Lung (tissue), 12 donors: ENCODE data around the gene SPON1. TPM values are rescaled to one million over a fixed set of nuclear protein-coding genes. Genes with fewer than 3 reads are reported as not detected.

ENCODE experiments used
- ATAC-seq: fragments of 200-7000 bp; cut with Tn5 transposase; one replicate; pipeline ENCODE4 v1.9.1; 2020; ENCODE audit warnings: moderate number of reproducible peaks; ENCODE audit not compliant: insufficient read depth, low FRiP score
- DNase-seq, 3 donors: peaks; one replicate each; pipeline ENCODE4 v3.0.0-alpha.2; 2013 to 2017
- H3K27ac ChIP-seq, 2 donors: one replicate each; pipeline ENCODE4 v1.5.1; 2013; ENCODE audit warnings: mild to moderate bottlenecking in 2 of 2, moderate library complexity in 2 of 2, control low read depth in 1 of 2, inconsistent platforms in 1 of 2, low read depth in 1 of 2, low read length in 1 of 2
- H3K27me3 ChIP-seq, 3 donors: one replicate each; pipeline ENCODE4 v1.5.1; 2013; ENCODE audit warnings: low read length in 2 of 3; ENCODE audit not compliant: control insufficient read depth in 3 of 3, insufficient read depth in 3 of 3
- H3K36me3 ChIP-seq, 4 donors: one replicate each; pipeline ENCODE4 v1.5.1; 2013; ENCODE audit warnings: low read length in 4 of 4, mild to moderate bottlenecking in 1 of 4, moderate library complexity in 1 of 4; ENCODE audit not compliant: control insufficient read depth in 4 of 4, insufficient read depth in 4 of 4
- H3K4me1 ChIP-seq, 5 donors: one replicate each; pipeline ENCODE4 v1.5.1; 2013; ENCODE audit warnings: low read length in 5 of 5, mild to moderate bottlenecking in 2 of 5, moderate library complexity in 1 of 5; ENCODE audit not compliant: control insufficient read depth in 5 of 5, insufficient read depth in 5 of 5
- H3K4me3 ChIP-seq: one replicate; pipeline ENCODE4 v1.5.1; 2013; ENCODE audit warnings: mild to moderate bottlenecking, control low read depth, moderate library complexity
- H3K9ac ChIP-seq, 2 donors: one replicate each; pipeline ENCODE4 v1.5.1; 2013; ENCODE audit warnings: low read length in 2 of 2, control low read depth in 1 of 2; ENCODE audit not compliant: insufficient read depth in 1 of 2
- H3K9me3 ChIP-seq, 4 donors: one replicate each; pipeline ENCODE4 v1.5.1; 2013; ENCODE audit warnings: low read length in 3 of 4, mild to moderate bottlenecking in 1 of 4, moderate library complexity in 1 of 4; ENCODE audit not compliant: control insufficient read depth in 4 of 4, insufficient read depth in 3 of 4
- CTCF ChIP-seq: IDR thresholded peaks from 2 replicates; pipeline ENCODE4 v1.5.1; 2012; ENCODE audit warnings: mild to moderate bottlenecking; ENCODE audit errors: control extremely low read depth, extremely low read depth
- WGBS, 2 donors: extraction: QIAGEN DNeasy Blood & Tissue Kit; methylation state at CpG; one replicate each; pipeline ENCODE4 v1.1.7; 2013; 5-methylcytosine and 5-hydroxymethylcytosine counted together
- polyA plus RNA-seq, 2 donors: library from polyadenylated mRNA; stranded (reverse); fragments of 200-250 nt; gene quantifications; one replicate each; pipeline ENCODE4 v1.2.1, GENCODE V29; 2013
- total RNA-seq, 2 donors: library from RNA; depleted of rRNA in 1 of 2; stranded (reverse); fragments of >200 nt in 1 of 2; gene quantifications; one replicate each; pipeline ENCODE4 v1.2.1, GENCODE V29; 2014 to 2021
- donor health status: control.
- donor health status: control.
- donor health status: Bipolar disorder and iron deficiency.
- donor health status: healthy.
- donor health status: DM: yes; HTN: yes; CAD: no.

Gene SPON1
- total and polyA plus RNA-seq, 4 donors: 8.4 to 98.6 (median 59.9) TPM

- H3K27ac ChIP-seq: no peak overlapping the region
- no peak for ATAC-seq
- TF ChIP-seq CTCF: no peak
- H3K9me3 ChIP-seq: no peaks in the 10 kb centered on the region
- no peaks in the 10 kb centered on the region for H3K27me3 ChIP-seq
- no peak overlapping the region for H3K9ac ChIP-seq
- no peak overlapping the region for H3K4me3 ChIP-seq
- no peak for DNase-seq
- 54 to 73% methylated on average over 1 of the region's 1 CpG for whole genome bisulfite sequencing, 2 donors
- no peaks in the 10 kb centered on the region for H3K36me3 ChIP-seq
- no peaks in the 10 kb centered on the region for H3K4me1 ChIP-seq
Observed at GRCh38 chr11:14095882-14096281, 133.4 kb downstream of the SPON1 start.

GRCh38 chr11:14096606-14097005, 134.1 kb downstream of the SPON1 start:
- H3K27me3 ChIP-seq: no peaks in the 10 kb centered on the region
- no peak overlapping the region for H3K27ac ChIP-seq
- H3K9me3 ChIP-seq: no peaks in the 10 kb centered on the region
- no peak for TF ChIP-seq CTCF
- no peak overlapping the region for H3K9ac ChIP-seq
- no peaks in the 10 kb centered on the region for H3K36me3 ChIP-seq
- no peaks in the 10 kb centered on the region for H3K4me1 ChIP-seq
- ATAC-seq (no peak), DNase-seq (no peak)
- H3K4me3 ChIP-seq: no peak overlapping the region

GRCh38 chr11:14101388-14101787, 138.9 kb downstream of the SPON1 start:
- Histone ChIP-seq H3K9ac (no peak overlapping the region), H3K27ac (no peak overlapping the region), H3K36me3 (no peaks in the 10 kb centered on the region), H3K4me3 (no peak overlapping the region), H3K27me3 (no peaks in the 10 kb centered on the region), H3K4me1 (peaks cover 0 to 5% (median 0%) of the 10 kb centered on the region in 5 donors), H3K9me3 (no peaks in the 10 kb centered on the region)
- DNase-seq (no peak), ATAC-seq (no peak)
- TF ChIP-seq CTCF: no peak

- Histone ChIP-seq H3K27me3 (no peaks in the 10 kb centered on the region), H3K9ac (no peak overlapping the region), H3K36me3 (no peaks in the 10 kb centered on the region), H3K27ac (no peak overlapping the region), H3K4me1 (peaks cover 0 to 14% (median 0%) of the 10 kb centered on the region in 5 donors), H3K4me3 (no peak overlapping the region), H3K9me3 (no peaks in the 10 kb centered on the region)
- no peak for TF ChIP-seq CTCF
- ATAC-seq (no peak), DNase-seq (no peak)
- WGBS, 2 donors: 92 to 93% methylated on average over 4 of the region's 4 CpGs
Observed at GRCh38 chr11:14102766-14103165, 140.2 kb downstream of the SPON1 start.
